ENCODE data around the gene GRM4.

DNA sequence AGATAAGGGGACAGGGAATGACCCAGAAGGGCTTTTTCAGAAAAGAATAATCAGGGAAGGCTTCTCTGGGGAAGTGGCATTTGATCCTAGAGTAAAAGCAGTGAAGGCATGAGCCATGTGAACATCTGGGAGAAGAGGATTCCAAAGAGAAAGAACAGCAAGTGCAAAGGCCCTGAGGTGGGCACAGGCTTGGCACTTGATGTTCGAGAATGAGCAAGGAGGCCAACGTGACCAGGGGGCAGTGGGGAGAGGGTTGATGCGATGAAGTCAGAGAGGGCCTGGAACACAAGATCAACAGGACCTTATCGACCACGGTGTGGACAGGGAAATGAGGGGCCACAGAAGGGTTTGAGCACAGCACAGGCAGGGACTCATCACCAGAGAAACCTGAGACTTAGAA, 5.8 kb downstream of the GRM4 start:
- TF ChIP-seq, protein P1, sequence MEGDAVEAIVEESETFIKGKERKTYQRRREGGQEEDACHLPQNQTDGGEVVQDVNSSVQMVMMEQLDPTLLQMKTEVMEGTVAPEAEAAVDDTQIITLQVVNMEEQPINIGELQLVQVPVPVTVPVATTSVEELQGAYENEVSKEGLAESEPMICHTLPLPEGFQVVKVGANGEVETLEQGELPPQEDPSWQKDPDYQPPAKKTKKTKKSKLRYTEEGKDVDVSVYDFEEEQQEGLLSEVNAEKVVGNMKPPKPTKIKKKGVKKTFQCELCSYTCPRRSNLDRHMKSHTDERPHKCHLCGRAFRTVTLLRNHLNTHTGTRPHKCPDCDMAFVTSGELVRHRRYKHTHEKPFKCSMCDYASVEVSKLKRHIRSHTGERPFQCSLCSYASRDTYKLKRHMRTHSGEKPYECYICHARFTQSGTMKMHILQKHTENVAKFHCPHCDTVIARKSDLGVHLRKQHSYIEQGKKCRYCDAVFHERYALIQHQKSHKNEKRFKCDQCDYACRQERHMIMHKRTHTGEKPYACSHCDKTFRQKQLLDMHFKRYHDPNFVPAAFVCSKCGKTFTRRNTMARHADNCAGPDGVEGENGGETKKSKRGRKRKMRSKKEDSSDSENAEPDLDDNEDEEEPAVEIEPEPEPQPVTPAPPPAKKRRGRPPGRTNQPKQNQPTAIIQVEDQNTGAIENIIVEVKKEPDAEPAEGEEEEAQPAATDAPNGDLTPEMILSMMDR (IDR thresholded peaks at IDR 0.05), result no peak
- no peak for TF ChIP-seq POLR2AphosphoS5 (IDR thresholded peaks at IDR 0.05)
- TF ChIP-seq POLR2A (IDR thresholded peaks at IDR 0.05), result no peak

Measured in upper lobe of left lung (tissue), 4 donors.